Measurements from ENCODE around the gene CCDC91.

- TF ChIP-seq, protein P1, sequence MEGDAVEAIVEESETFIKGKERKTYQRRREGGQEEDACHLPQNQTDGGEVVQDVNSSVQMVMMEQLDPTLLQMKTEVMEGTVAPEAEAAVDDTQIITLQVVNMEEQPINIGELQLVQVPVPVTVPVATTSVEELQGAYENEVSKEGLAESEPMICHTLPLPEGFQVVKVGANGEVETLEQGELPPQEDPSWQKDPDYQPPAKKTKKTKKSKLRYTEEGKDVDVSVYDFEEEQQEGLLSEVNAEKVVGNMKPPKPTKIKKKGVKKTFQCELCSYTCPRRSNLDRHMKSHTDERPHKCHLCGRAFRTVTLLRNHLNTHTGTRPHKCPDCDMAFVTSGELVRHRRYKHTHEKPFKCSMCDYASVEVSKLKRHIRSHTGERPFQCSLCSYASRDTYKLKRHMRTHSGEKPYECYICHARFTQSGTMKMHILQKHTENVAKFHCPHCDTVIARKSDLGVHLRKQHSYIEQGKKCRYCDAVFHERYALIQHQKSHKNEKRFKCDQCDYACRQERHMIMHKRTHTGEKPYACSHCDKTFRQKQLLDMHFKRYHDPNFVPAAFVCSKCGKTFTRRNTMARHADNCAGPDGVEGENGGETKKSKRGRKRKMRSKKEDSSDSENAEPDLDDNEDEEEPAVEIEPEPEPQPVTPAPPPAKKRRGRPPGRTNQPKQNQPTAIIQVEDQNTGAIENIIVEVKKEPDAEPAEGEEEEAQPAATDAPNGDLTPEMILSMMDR (conservative IDR thresholded peaks at IDR 0.05; ENCODE audit: low read depth, low read length), result no peak
- TF ChIP-seq MXI1 (IDR thresholded peaks at IDR 0.05; ENCODE audit: borderline replicate concordance, low read depth, low read length) (no peak), CHD1 (IDR thresholded peaks at IDR 0.05; ENCODE audit: low read depth, low read length) (no peak), POLR2A (IDR thresholded peaks at IDR 0.05; ENCODE audit: low read depth, low read length) (no peak), CEBPB (IDR thresholded peaks at IDR 0.05; ENCODE audit: low read depth, low read length) (no peak), FOS (IDR thresholded peaks at IDR 0.05; ENCODE audit: low read depth, low read length) (no peak), BHLHE40 (IDR thresholded peaks at IDR 0.05; ENCODE audit: low read depth, low read length) (no peak)
Observed at GRCh38 chr12:28318273-28318672, 128.0 kb downstream of the CCDC91 start.

Measured in IMR-90 (cell line).